NOMO-1 treated with dmso at 0.1 percent for 144 hours (cell line): Measurements from ENCODE around the gene ZNF136.

Source experiments
- DNase-seq: peaks from one replicate; lab custom pipeline; 2025; ENCODE audit not compliant: unreplicated experiment; lab: John Stamatoyannopoulos, UW

The ZNF136 gene

GRCh38 chr19:12187625-12188024 lies 24.7 kb downstream of the ZNF136 start:
- no peak for DNase-seq

- DNase-seq, result no peak
Observed at GRCh38 chr19:12194827-12195731, 32.2 kb downstream of the ZNF136 start.

DNA sequence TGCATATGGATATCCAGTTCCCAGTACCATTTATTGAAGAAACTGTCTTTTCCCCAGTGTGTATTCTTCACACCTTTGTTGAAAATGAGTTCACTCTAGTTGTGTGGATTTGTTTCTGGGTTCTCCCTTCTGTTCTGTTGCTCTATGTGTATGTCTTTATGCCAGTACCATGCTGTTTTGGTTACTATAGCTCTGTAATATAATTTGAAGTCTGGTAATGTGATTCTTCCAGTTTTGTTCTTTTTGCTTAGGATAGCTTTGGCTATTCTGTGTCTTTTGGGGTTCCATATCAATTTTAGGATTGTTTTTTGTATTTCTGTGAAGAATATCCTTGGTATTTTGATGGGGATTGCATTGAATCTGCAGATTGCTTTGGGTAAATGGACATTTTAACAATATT lies 35.2 kb downstream of the ZNF136 start:
- DNase-seq, result no peak

- DNase-seq, result no peak
Observed at GRCh38 chr19:12199757-12200419, 37.0 kb downstream of the ZNF136 start.

- DNase-seq, result no peak
Observed at GRCh38 chr19:12202250-12202649, 39.4 kb downstream of the ZNF136 start.

DNA sequence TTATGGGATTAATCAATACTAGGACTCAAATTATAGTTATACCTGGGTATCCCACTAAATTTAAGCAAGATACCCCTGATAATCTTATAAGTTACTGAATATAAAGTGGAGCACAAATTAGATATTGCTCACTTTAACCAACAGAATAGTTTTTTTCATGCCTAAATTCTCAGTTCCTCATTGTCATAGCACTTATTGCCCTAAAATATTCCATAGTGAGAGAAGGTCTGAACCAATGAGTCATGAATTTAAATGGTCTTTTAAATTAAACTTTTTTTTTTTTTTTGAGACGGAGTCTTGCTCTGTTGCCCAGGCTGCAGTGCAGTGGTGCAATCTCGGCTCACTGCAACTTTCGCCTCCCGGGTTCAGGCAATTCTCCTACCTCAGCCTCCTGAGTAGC lies 42.4 kb downstream of the ZNF136 start:
- no peak for DNase-seq

- no peak for DNase-seq
Observed at GRCh38 chr19:12208221-12208620, 45.3 kb downstream of the ZNF136 start.

DNA sequence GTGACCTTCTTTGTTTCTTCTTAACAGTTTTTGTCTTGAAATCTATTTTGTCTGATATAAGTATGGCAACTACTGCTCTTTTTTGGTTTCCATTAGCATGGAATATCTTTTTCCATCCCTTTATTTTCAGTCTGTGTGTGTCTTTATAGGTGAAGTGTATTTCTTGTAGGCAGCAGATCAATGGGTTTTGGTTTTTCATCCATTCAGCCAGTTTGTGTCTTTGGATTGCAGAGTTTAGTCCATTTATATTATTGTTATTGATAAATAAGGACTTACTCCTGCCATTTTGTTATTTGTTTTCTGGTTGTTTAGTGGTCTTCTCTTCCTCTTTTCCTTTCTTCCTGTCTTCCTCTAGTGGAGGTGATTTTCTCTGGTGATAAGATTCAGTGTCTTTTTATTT lies 54.4 kb downstream of the ZNF136 start:
- no peak for DNase-seq

DNA sequence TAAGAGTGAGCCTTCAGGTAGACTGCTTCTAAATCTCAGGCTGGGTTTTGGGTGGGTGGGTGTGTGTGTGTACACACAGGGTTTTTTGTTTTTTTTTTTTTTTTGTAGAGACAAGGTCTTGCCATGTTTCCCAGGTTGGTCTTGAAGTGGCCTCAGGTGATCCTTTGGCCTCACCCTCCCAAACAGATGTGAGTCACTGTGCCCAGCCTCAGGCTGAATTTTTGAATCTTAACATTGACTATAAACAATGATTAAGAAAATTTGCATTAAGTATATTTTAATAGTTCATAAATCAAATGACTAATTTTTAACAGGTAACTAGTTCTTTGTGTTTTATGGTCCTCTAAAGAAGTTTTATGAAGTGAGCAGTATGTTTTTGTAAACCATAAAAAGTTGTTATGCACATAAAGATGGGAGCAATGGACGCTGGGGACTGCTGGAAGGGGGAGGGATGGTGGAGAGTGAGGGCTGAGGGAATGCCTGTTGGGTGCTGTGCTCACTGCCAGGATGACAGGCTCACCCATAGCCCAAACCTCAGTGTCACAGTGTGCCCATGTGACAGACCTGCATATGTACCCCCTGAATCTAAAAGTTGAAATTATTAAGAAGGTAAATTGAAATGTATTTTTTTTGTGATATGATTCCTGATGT lies 60.2 kb downstream of the ZNF136 start:
- DNase-seq, result no peak

- DNase-seq, result no peak
Observed at GRCh38 chr19:12224676-12225075, 61.8 kb downstream of the ZNF136 start.

- DNase-seq, result no peak
Observed at GRCh38 chr19:12229990-12230389, 67.1 kb downstream of the ZNF136 start.

DNA sequence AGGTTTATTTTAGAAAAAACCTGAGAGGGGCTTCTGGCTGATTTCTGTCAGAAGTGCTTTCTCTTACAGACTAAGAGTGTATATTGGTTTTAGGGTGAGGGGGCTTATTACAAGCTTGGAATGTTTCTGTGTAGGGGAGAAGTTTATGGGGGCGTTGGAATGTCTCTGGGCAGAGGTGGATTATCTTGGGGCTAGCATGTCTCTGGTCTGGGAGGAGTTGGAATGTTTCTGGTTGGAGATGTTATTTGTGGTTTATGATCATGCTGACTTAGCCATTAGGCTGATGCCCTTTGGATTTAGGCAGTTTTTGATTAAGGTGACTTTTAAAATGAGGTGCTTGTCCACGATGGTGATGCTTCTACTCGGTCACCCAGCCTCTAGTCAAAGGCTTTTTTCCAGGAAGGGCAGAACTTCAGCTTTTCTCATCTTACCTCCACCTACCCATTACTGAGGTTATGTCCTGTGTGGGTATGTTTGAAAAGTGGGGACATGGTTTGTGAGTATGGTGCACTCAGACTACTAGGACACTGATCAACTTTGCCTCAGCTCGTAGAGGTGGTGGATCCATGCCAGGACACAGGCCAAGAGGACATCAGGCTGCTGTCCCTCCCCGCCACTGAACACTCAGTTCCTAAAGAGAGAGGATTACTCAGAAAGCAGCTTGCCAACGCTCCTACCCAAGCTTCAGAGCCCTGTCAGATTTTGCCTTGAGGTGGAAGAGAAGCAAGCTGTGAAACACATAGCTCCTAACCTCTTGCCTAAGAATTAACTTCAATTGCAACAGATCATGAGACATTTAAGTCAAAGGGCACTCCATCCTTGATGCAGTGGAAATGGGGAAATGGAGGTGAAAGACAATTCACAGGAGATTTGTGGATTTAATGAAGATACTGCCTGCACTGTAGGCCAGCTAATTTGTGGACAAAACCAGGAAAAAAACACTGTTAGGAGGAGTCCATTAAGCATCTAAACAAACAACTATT lies 68.1 kb downstream of the ZNF136 start:
- DNase-seq, result no peak

DNA sequence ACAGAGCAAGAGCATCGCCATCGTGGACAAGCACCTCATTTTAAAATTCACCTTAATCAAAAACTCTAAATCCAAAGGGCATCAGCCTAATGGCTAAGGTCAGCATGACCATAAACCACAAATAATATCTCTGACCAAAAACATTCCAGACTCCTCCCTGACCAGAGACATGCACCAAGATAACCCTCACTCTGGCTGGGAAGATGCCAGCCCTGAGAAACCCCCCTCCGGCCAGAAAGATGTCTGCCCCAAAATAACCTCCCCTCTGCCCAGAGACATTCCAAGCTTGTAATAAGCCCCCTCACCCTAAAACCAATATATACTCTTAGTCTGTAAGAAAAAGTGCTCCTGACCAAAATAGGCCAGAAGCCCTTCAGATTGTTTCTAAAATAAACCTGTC lies 70.1 kb downstream of the ZNF136 start:
- DNase-seq, result no peak

GRCh38 chr19:12237143-12237839 lies 74.4 kb downstream of the ZNF136 start:
- no peak for DNase-seq
